Activated T-helper 1 cell treated with Interleukin-2 at 50 U/mL for 16 hours (primary cell): Measurements from ENCODE around the gene RPA1.

Source experiments
- DNase-seq: peaks from one replicate; pipeline ENCODE4 v3.0.0-alpha.2; 2020; ENCODE audit warnings: low read depth

Gene RPA1

GRCh38 chr17:1941272-1942065 lies 111.7 kb downstream of the RPA1 start:
- DNase-seq = no peak

DNA sequence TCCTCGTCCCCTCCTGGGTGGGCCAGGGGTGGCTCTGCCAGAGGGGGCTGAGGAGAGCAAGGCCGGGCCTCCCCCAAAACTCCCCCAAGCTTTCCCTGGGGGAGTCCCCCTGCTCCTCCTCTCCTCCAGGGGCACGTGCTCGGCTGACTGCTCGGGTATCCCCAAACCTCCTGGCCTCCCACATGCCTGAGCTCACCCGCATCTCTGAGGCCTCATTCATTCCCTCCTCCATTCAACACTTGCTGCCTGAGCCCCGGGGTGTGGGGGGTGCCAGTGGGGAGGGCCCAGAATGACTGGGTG lies 112.2 kb downstream of the RPA1 start:
- DNase-seq = no peak

DNA sequence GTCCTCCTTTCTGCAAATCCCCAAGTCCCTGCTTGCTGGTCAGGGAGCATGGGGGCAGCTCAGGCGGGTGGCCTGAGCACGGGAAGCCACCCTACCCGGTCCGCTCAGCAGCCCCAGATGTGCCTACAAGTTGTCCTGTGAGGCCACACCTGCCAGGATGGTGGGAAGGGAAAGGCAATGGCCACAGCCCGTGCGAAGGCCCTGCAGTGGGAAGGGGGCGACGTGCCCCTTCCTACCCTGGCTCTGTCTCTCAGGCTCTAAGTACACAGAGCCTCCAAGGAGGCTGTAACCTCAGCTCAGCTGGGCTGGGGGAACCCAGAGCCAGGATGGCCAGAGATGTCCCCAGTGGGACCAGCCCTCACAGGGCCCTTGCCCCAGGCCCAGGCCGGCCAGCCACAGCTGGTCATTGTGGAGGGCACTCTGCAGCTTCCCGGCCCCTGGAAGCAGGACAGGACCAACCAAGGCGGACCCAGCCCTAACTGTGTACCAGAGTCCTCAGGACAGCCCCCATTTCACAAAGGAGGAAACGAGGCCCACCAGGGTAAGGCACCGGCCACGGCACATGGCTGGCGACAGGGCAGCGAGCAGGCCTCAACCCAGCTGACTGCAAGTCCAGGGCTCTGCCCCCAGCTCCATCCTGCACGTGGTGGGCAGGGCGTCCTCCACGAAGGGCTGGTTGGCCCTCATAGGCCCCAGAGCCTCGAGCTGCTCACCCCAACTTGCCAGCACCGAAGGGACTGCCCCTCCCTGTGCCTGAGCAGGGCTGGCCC lies 113.0 kb downstream of the RPA1 start:
- no peak for DNase-seq

DNA sequence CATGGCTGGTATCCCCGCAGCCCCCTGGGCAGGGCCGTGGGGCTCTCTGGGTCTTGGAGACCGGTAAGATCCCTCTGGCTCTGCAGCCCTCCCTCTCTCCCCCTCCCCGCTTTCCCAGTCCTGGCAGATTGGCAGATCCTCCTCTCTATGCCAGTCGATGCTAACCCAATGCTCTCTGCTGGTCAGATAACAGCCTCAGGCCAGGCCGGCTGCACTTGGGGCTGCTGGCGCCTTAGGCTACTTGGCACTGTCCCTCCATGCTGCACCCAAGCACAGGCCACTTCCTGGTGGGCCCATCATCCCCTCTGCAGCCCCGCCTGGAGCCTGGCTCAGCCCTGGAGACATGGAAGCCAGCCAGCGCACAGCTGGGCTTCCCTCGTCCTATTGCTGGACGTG lies 113.6 kb downstream of the RPA1 start:
- DNase-seq = no peak

DNA sequence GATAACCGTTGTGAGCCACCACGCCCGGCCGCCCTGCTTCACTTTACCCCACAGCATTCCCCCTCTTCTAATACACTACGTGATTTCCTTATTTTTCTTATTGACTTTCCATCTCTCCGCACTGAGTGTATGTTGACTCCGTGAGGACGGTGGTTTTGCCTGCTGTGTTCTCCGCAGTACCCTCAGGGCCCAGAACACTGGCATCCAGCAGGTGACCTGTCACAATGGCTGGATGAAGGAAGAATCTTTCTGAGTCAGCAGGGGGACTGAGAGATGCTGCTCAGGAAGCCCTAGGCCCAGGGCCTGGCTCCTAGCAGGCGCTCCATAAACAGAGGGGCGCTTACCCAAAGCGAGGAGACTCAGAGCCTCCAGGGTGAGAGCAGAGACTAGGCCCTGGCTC lies 115.8 kb downstream of the RPA1 start:
- DNase-seq = no peak

- no peak for DNase-seq
Observed at GRCh38 chr17:1946021-1946932, 116.5 kb downstream of the RPA1 start.

DNA sequence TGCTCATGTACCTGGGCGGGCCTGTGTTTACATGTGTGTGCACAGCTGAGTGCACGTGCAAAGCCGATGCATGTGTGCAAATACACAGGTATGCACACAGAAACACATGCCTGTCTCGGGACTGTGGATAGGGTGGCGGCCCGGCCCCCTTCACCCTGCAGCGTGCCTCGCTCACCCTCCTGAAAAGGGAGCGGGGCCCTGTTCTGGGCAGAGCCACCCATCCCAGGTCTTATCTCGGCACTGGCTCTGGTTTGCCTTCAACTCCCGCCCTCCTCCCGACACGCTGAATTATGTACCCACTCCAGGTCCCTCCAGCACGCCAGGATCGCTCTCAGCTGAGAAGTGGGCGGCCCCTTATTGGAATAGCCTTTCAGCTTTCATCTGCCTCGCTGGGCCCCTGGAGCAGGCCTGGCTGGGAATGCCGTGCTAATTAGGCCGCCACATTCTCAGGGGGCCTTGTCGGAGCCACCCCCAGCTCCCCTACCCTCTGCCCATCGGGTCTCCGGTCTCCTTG lies 117.5 kb downstream of the RPA1 start:
- DNase-seq = no peak

DNA sequence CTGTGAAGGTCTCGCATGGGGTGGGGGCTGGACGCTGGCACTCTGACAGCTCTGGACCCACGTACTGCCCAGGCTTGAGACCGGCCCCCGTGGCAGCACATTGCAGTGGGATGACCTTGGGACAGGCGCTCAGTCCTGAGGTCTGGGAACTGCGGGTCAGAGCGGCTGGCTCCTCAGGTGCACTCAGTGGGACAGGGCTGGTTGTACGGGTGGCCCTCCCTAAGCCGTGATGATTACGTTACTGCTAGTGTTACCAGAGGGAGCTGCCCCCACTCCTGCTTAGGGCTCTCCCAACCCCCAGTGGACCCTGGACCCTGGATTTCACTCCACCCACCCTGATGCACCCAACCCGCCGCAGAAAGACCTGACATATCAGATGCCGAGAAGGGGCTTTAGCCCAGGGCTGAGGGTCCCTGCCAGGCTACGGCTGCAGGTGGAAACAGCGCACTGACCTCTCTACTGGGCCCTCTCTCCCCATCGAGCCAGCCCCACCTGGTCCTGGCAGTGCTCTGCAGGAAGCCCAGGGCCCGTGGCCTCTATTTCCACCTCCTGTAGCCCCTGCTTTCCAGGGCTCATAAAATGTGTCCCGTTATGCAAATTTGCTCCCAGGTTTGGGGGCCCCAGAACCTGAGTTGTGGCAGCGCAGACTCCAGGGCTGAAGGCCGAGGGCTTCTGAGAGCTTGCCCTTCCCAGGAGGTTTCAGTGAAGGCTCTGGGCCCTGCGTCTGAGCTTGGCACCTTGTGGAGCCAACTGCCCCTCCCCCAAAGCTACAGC lies 118.1 kb downstream of the RPA1 start:
- no peak for DNase-seq

GRCh38 chr17:1948517-1948825 lies 118.7 kb downstream of the RPA1 start:
- no peak for DNase-seq
